Dedifferentiated amniotic fluid mesenchymal stem cell (primary cell): Measurements from ENCODE around the gene FAM228A.
"Not testable (repeated sequence)": the region's sequence is repeated elsewhere in the genome, so short reads cannot be mapped to it uniquely, and the experiment has no call there.

ENCODE experiments used
- DNase-seq: peaks from one replicate; pipeline ENCODE4 v3.0.0-alpha.2; 2016; ENCODE audit errors: extremely low spot score

FAM228A gene

DNA sequence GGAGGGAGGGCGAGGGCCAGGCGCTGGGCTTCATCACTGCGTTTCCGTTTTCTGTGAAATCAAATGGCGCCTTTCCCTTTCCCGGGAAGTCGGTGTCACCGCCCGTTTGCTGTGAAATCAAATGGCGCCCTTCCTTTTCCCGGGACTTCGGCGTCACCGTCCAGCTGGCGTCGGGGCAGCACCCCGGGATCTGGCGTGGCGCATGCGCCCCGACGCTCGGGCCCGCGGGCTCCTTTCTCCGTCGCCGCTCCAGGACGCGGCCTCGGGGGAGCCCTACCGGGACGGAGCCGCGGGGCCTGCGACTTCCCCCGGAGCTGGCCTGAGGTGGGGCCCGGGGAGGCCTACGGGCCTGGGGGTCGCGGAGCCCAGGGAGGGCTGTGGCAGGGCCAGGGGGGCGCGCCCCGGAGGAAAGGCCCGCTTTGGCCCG is at the start of gene FAM228A:
Gene FAM228A, plus strand, starts transcription at position 203 of the 427 bp plus-strand sequence. CDS start 428 bp downstream, outside the sequence.
- no peak for DNase-seq

DNA sequence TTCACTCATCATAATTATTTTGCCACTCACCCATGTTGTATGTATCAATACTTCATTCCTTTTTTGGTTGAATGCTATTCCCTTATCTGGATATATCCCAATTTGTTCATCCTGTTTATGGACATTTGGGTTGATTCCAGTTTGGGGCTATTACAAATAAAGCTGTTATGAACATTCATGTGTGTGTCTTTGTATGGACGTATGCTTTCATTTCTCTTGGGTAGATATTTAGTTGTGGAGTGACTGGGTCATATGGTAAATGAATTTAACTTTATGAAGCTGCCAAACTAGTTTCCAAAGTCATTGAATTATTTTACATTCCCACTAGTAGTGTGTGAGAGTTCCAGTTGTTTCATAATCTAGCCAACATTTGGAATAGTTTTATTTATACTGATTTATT is 48.9 kb upstream of the FAM228A start:
- no peak for DNase-seq

DNA sequence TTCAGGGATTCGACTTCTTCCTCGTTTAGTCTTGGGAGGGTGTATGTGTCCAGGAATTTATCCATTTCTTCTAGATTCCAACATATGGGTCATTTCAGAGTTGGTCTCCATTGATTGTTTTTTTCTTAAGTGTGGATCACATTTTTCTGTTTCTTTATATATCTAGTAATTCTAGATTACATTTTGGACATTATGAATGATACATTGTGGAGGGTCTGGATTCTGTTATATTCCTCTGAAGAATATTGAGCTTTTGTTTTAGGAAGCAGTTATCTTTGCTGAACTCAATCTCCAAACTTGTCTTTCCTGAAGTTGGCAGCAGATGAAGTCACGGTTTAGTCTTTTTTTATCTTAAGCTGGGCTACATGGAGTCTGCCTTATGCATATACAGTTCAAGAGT is 42.3 kb upstream of the FAM228A start:
- no peak for DNase-seq

DNA sequence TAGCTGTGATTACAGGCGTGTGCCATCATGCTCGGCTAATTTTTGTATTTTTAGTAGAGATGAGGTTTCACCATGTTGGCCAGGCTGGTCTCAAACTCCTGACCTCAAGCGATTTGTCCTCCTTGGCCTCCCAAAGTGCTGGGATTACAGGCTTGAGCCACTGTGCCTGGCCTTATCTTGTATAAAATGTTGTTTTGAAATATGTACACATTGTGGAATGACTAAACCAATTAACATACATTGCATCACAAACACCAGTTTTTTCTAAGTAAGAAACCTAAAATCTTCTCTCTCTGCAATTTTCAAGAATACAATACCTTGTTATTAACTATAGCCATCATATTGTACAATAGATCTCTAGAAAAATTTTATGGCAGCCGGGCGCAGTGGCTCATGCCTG is 34.5 kb upstream of the FAM228A start:
- DNase-seq: not testable (repeated sequence)

DNA sequence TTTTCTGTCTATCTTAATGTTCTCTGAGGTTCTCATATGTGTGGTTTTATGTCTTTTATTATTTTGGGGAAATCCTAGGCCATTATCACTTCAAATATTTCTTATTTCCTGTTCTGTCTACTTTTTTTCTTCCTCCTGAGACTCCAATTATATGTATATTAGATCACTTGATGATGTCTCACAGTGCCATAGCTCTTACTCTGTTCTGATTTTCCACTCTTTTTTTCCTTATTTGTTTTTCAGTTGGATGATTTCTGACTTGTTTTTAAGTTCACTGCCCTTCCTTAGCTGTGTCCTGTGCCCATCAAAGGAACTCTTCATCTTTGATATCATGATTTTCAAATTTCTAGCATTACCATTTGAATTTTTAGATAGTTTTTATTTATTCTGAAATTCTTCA is 27.5 kb upstream of the FAM228A start:
- no peak for DNase-seq

DNA sequence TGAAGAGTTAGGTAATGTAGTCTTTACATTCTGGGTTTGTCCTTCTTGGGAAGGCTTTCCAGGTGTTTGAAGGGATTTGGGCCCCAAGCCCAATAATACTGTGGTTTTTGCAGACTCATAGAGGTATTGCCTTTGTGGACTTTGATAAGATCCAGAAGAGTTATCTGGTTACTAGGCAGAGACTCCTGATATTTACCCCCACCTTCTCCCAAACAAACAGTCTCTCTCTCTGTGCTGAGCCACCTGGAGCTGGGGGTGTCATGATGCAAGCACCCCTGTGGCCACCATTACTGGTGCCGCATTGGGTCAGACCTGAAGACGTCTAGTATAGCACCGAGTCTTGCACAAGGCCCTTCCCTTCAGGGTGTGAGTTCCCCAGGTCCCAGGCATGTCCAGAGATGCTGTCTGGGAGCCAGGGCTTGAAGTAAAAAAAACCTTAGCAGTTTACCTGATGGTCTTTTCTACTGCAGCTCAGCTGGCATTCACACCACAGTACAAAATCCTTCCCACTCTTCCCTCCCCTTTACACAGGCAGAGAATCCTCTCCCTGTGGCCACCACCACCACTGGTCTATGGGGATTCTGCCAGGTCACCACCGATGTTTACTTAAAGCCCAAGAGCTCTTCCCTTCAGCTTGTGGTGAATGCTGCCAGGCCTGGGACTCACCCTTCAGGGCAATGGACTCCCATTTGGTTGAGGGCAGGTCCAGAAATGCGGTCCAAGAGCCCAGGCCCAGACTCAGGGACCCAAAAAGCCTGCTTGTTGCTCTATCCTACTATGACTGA is 22.2 kb upstream of the FAM228A start:
- no peak for DNase-seq

DNA sequence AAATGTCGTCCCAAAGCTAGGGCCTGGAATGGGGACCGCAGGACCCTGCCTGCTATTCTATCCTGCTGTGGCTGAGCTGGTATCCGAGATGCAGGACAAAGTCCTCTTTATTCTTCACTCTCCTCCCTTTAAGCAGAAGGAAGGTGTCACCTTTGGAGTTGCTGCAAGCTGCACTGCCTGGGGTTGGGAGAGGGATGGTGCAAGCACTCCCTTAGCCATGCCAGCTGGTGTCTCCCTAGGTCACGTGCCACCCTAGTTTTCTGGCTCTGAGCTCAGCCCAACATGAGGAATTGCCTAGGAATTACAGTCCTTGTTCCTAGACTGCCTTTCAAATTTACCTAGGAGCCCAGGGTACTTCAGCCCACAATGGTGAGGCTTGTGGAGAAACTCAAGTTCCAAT is 21.4 kb upstream of the FAM228A start:
- no peak for DNase-seq

DNA sequence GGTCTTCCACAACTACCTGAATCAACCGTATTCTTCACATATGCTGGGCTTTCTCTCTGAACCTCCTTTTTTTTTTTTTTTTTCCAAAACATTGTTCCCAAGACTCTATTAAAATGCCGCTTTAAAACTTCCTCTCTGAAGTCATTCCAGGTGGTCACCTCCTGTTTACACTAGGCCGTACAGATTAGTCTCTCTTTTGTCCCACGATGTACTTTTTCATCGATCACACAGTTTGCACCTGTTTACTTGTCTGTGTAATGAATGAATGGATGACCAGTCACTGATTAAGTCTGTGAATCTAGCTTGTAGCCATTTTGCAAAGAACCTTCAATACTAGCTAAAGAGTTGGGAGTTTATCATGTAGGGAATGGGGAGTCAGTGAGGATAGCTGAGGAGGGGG is 16.7 kb upstream of the FAM228A start:
- DNase-seq: no peak

DNA sequence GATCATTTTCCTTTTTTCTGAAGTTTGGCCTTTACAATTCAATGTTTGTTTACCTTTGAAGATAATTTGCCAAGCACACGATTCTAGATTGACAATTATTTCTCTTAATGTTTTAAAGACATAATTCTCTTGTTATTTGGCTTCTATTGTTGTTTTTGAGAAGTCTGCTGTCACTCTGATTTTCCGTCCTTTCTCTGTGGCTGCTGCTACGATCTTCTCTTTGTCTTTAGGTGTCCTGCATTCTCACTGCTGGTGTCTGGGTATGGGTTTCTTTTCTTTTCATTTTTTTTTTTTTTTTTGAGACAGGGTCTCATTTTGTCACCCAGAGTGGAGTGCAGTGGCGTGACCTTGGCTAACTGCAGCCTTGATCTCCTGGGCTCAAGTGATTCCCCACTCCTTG is 15.1 kb upstream of the FAM228A start:
- DNase-seq: no peak

DNA sequence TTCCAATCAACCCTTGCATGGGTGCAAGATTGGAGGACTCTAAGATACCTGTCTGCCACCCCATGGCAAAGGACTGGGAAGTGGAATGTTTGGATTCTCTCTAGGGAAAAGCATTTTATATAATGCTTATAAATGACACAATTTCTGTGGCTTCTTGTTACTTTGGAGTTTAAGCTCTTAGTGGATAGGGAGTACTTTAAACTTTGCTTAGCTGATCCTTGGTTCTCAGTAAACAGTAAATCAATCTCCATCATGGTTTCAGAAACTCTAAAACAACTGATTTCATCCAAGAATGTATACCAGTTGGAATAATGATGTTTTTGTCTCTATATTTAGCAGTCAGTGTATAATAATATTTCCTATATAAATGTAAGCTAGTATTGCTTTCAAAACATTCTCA is 14.1 kb upstream of the FAM228A start:
- DNase-seq: no peak

DNA sequence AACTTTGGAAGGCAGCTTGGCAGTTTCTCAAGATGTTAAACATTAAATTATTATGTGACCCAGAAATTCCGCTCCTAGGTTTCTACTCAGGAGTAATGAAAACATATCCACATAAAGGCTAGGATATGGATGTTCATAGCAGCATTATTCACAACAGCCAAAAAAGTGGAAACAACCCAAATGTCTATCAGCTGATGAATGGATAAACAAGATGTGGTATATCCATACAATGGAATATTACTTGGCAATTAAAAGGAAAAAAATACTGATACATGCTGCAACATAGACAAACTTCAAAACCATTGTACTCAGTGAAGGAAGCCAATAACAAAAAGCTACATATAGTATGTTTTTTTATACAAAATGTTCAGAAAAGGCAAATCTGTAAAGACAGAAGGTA is 12.4 kb upstream of the FAM228A start:
- no peak for DNase-seq

DNA sequence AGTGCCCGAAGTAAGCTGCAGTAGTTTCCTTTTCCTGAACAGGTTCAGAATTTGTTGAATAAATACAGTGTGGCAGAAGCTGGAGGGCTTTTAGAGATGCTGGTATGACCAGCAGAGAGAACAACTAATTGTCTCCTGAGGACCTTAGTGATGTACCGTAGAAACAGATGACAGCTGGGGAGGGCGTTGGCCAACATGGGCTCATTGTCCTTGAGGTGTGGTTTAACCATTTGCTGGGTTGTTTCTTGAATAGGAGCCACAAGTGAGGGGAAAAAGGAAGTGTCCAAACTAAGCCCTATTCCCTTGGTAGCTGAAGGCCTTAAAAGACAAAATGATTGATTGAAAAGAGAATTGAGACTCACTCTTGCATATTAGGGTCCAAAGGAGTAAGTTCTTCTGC is 11.7 kb upstream of the FAM228A start:
- no peak for DNase-seq

DNA sequence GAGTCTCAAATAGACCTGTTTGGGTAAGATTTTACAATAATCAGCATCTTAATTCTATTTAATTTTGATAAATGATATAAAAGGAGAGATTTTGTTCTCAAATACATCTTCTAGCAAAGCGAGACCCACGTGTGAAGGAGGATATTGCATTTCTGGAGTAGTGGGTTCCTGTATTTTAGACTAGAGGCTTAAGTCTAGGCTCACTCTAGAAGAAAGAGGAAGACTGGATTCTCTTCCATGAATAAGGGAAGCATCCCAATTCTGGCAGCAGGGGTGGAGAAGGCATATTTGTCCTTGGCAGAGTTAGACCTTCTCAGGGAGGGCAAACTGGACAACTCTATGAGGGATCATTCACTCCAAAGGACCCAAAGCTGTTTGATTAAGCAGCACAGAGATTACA is 11.3 kb upstream of the FAM228A start:
- no peak for DNase-seq

DNA sequence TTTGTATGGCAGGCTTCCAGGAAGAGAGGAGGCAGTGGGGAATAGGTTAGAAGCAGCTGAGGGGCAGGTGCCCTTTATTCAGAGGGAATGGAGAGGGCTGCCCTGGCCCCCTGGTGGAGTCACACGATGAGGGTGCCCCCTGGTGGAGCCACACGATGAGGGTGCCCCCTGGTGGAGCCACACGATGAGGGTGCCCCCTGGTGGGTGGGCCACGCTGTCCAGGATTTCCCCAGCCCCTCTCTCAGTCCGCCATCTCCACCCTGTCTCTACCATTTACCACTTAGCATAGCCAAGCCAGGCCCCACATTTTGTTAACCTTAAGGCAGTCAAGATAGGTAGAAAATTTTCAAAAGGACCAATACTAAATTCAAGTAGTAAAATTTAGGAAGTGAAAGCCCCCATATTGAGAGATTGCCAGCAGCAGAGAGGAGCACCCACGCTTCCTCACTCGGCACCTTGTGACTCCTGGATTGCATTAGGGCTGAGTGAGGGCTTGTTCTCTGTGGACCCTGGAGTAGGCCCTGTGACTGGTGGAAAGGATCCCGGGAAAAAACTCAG is 10.4 kb upstream of the FAM228A start:
- DNase-seq: no peak

DNA sequence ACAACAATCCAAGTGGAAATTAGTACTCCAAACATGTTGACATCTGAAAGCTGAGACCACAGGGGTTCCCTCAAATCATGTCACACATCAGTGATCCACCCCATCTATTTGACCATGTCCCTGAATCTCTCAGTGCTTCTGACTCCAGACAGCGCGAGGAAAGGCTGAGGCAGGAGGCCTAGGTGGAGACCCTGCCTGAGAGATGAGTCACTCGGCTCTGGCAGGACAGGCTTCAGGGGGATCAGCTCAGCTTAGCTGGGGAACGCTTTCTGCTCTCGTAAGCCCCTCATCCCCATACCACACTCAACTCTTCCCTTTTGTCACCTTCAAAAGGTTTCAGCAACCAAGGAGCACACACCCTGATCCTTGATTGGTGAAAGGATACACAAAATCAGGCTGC is 5.8 kb upstream of the FAM228A start:
- DNase-seq: no peak

DNA sequence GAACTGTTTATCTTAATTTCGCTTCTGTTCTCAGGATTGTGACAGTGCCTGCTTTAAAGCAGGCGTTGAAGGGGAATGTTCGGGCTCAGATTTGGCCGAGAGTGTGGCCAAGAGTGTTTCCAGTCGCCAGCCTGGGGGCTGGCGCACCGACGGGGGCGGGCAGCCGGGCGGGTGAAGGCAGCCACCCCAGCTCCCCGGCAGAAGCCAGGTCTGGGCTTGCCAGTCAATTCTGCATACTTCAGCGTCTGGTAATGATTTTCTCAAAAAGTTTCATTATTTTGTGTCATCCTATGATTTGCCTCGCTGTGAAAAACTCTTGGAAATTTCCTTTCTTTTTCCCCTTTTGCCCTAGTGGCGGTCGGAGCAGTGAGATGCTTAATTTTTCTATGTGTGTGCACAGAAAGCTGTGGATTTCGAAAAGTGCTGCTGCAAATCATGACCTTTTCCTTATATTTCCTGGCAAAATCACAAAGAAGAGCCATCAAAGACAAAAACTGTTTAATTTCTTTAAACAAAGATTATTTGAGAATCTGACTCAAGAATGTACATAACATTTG is 856 bp downstream of the FAM228A start:
- no peak for DNase-seq

DNA sequence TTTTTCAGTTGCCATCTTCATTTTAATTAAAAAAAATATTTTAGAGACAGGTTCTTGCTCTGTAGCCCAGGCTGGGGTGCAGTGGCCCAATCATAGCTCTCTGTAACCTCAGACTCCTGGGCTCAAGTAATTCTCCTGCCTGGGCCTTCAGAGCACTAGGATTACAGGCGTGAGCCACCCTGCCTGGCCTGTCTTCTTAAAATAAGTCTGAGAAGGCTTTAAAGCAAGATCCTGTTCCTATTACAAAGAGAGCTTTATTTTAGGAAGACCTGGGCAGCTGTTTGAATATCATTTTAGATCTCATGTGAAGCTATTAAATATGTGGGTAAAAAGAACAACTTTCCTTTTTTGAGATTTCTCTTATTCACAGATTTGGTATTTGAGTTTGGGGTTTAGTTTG is 1.5 kb downstream of the FAM228A start:
- no peak for DNase-seq

DNA sequence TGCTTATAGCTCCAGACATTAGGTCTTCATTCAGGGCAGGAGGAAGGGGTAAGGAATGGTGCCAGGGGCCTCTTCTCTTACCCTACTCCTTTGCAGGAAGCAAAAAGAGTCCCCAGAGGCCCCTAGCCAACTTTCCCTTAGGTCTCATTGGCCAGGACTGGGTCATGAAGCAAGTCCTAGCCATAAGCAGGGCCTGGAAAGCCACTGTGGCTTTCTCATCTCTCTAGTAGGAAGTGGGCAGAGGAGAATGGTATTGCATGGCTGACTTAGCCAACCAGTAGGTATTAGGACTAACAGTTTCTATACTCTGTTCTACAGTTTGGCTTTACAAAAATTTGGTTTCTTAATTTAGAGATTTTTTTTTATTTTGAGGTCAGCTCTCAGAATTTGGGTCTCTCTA is 4.8 kb downstream of the FAM228A start:
- no peak for DNase-seq

DNA sequence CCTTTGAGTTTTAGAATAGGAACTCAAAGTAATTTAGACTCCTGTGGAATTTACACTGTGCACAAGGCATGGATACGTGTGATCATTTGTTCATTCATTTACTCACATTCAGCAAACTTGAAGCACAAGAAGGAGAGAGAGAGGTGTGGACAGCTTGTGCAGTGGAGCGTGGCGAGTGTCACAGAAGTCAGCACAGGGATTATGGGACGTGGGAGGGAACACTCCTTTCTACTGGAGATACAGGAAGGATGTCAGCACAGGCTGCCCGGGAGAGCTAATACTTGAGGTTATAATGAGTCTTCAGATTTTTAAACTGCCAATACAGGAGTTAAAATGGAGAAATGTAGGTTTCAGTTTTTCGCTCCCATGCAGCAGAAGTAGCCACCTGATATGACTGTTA is 7.0 kb downstream of the FAM228A start:
- no peak for DNase-seq

DNA sequence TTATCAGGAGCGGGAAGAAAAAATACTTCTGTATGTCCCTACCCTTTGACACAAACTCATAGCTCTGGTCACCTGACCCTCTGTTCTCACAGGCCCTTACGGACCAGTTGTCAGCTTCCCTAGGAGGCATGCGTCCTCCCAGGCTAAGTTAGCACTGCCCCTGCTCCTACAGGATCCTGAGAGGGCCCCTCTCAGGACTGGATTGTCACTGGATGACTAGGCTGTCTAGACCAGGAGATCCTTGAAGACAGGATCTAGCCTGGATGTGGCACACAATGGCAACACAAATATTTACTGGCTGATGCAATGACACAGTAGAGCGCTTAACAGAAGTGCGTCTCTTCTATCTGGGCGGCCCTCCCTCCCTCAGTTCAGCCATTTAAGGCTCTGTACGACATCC is 7.7 kb downstream of the FAM228A start:
- no peak for DNase-seq

DNA sequence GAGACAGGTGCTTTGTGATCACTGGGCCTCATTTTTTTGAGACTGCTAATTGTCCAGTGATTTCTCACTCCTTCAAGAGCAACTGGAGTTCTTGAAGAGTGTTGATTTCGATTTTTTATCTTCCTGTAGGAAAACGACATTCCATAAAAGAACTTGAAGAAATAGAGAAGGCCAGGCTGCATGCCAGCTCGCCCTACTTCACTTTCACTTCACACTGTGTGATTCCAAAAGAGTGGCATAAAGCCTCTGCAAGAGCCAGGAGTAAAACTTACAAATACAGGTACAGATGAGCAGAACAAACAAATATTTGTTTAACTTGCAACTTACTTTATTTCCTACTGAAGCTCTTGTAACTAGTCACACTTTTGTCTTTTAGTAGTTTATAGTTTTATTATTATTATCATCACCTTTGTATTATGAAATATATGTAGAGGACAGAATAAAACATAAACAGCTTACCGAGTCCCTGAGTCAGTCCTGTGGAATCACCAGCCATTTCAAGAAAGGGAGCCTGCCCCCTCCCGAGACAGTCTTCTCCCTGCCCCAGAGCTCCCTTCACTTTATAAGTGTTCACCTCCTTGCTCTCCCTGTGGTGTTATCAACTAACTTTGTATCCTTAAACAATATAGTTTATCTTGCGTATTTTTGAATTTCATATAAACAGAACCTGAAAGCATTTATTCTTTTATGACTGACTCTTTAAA is 8.7 kb downstream of the FAM228A start:
- no peak for DNase-seq

DNA sequence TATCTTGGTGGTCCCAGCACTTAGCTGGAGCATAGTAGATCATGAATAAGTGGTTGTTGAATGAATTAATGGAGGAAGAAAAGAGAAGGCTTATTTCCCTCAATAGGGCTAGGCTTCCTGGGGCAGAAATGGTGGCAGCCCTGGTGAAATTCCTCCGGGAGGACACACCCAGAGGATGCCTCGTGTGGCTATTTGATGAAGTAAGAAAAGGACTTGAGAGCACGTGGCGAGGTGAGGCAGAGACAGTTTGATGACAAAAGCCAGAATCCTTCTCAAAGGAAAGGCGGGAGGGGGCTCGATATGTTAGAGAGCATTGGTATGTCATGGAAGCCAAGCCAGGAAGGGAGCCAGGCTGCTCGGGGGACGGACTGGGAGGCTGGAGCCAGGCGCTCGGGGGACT is 14.7 kb downstream of the FAM228A start:
- no peak for DNase-seq

DNA sequence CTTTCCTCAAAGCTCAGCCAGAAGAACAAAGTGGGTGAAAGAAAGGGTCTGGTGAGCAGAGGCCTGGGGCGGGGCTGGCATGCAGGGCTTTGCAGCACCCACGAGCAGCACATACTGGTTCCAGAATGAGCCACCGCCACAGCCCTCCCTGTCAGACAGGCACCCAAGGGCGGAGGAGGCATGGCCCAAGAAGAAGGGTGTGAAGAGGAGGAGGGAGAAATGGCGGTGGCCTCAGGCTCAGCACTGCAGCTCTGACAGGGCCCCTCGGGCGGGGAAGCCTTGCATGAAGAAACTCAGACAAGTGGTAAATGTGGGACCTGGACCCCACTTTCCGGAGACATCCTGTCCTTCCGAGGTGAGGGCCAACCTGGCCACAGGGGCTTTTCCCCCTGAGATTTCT is 15.7 kb downstream of the FAM228A start:
- no peak for DNase-seq
